Iris pigment epithelial cell (primary cell): ENCODE data around the gene EPHA8.

ENCODE experiments used
- DNase-seq: peaks from one replicate; pipeline ENCODE4 v3.0.0-alpha.2; 2011; ENCODE audit warnings: low read depth

The EPHA8 gene

GRCh38 chr1:22536506-22536905 lies 26.8 kb upstream of the EPHA8 start:
- DNase-seq = peak; percentile 23

- no peak for DNase-seq
Observed at GRCh38 chr1:22537441-22538139, 25.7 kb upstream of the EPHA8 start.

- DNase-seq = no peak
Observed at GRCh38 chr1:22539510-22540118, 23.7 kb upstream of the EPHA8 start.

- no peak for DNase-seq
Observed at GRCh38 chr1:22540337-22540736, 23.0 kb upstream of the EPHA8 start.

GRCh38 chr1:22542886-22543285 lies 20.4 kb upstream of the EPHA8 start:
- DNase-seq = no peak

GRCh38 chr1:22543679-22544078 lies 19.6 kb upstream of the EPHA8 start:
- no peak for DNase-seq

GRCh38 chr1:22544606-22545005 lies 18.7 kb upstream of the EPHA8 start:
- DNase-seq = no peak

- DNase-seq = no peak
Observed at GRCh38 chr1:22545141-22545540, 18.1 kb upstream of the EPHA8 start.

GRCh38 chr1:22547186-22547817 lies 16.0 kb upstream of the EPHA8 start:
- no peak for DNase-seq

- DNase-seq = no peak
Observed at GRCh38 chr1:22547818-22548462, 15.3 kb upstream of the EPHA8 start.

GRCh38 chr1:22550021-22550420 lies 13.3 kb upstream of the EPHA8 start:
- no peak for DNase-seq

- no peak for DNase-seq
Observed at GRCh38 chr1:22551591-22551990, 11.7 kb upstream of the EPHA8 start.

- no peak for DNase-seq
Observed at GRCh38 chr1:22552021-22552420, 11.3 kb upstream of the EPHA8 start.

- no peak for DNase-seq
Observed at GRCh38 chr1:22553104-22553880, 10.0 kb upstream of the EPHA8 start.

- DNase-seq = no peak
Observed at GRCh38 chr1:22553991-22554522, 9.2 kb upstream of the EPHA8 start.

- no peak for DNase-seq
Observed at GRCh38 chr1:22555371-22555656, 8.0 kb upstream of the EPHA8 start.

GRCh38 chr1:22556391-22557104 lies 6.7 kb upstream of the EPHA8 start:
- no peak for DNase-seq

- DNase-seq = no peak
Observed at GRCh38 chr1:22557341-22557950, 5.8 kb upstream of the EPHA8 start.

- DNase-seq = no peak
Observed at GRCh38 chr1:22563671-22564602, 648 bp downstream of the EPHA8 start.

- DNase-seq = no peak
Observed at GRCh38 chr1:22566161-22566560, 2.9 kb downstream of the EPHA8 start.
